Amniotic stem cell (primary cell): ENCODE measurements around the gene DNAH9.
A peak's percentile ranks its signal among the peaks of the same experiment; 100 is the strongest.
"Not testable (repeated sequence)": the region's sequence is repeated elsewhere in the genome, so short reads cannot be mapped to it uniquely, and the experiment has no call there.

Source experiments
- DNase-seq: peaks from one replicate; lab custom pipeline; 2025; lab: John Stamatoyannopoulos, UW

Gene DNAH9

GRCh38 chr17:11921296-11921695 lies 323.0 kb downstream of the DNAH9 start:
- DNase-seq, result no peak

- no peak for DNase-seq
Observed at GRCh38 chr17:11922638-11923037, 324.4 kb downstream of the DNAH9 start.

GRCh38 chr17:11924076-11924475 lies 325.8 kb downstream of the DNAH9 start:
- DNase-seq, result no peak

- DNase-seq, result no peak
Observed at GRCh38 chr17:11925262-11926021, 327.2 kb downstream of the DNAH9 start.

- no peak for DNase-seq
Observed at GRCh38 chr17:11928436-11928835, 330.2 kb downstream of the DNAH9 start.

GRCh38 chr17:11932337-11932898 lies 334.1 kb downstream of the DNAH9 start:
- no peak for DNase-seq

GRCh38 chr17:11935734-11936406 lies 337.6 kb downstream of the DNAH9 start:
- DNase-seq, result no peak

- no peak for DNase-seq
Observed at GRCh38 chr17:11940904-11941303, 342.6 kb downstream of the DNAH9 start.

- DNase-seq, result not testable (repeated sequence)
Observed at GRCh38 chr17:11943086-11943485, 344.8 kb downstream of the DNAH9 start.

- no peak for DNase-seq
Observed at GRCh38 chr17:11943759-11944347, 345.6 kb downstream of the DNAH9 start.

- no peak for DNase-seq
Observed at GRCh38 chr17:11944587-11944986, 346.3 kb downstream of the DNAH9 start.

- DNase-seq, result peak; percentile 65
Observed at GRCh38 chr17:11948789-11949188, 350.5 kb downstream of the DNAH9 start.

- DNase-seq, result not testable (repeated sequence)
Observed at GRCh38 chr17:11949571-11949970, 351.3 kb downstream of the DNAH9 start.

- no peak for DNase-seq
Observed at GRCh38 chr17:11950771-11951519, 352.7 kb downstream of the DNAH9 start.

GRCh38 chr17:11952610-11953009 lies 354.3 kb downstream of the DNAH9 start:
- DNase-seq, result no peak

GRCh38 chr17:11953924-11954323 lies 355.7 kb downstream of the DNAH9 start:
- DNase-seq, result no peak

GRCh38 chr17:11954936-11955335 lies 356.7 kb downstream of the DNAH9 start:
- no peak for DNase-seq

GRCh38 chr17:11969565-11969964 lies 371.3 kb downstream of the DNAH9 start:
- no peak for DNase-seq

GRCh38 chr17:11972741-11973140 lies 374.5 kb downstream of the DNAH9 start:
- not testable (repeated sequence) for DNase-seq

- DNase-seq, result no peak
Observed at GRCh38 chr17:11979795-11980194, 381.5 kb downstream of the DNAH9 start.

- no peak for DNase-seq
Observed at GRCh38 chr17:11980813-11981212, 382.5 kb downstream of the DNAH9 start.

- DNase-seq, result no peak
Observed at GRCh38 chr17:11981862-11982261, 383.6 kb downstream of the DNAH9 start.
